Left lung (tissue), 14 donors: ENCODE results near the gene APOBEC3B. TPM values are rescaled to one million over a fixed set of nuclear protein-coding genes. Genes with fewer than 3 reads are reported as not detected.

Source experiments
- ATAC-seq: fragments of 200-7000 bp; cut with Tn5 transposase; one replicate; pipeline ENCODE4 v1.9.1; 2020; ENCODE audit warnings: moderate library complexity
- DNase-seq, 4 donors: peaks; one replicate each; pipeline ENCODE4 v3.0.0-alpha.2; 2013 to 2020
- H3K27ac ChIP-seq, 2 donors: fragments of 200-600 bp; sonication (generic) in 1 of 2; one replicate each; pipeline versions ENCODE4 v1.5.0 to v1.8.0; 2020 to 2021
- H3K27me3 ChIP-seq, 2 donors: fragments of 200-600 bp; sonication (generic) in 1 of 2; one replicate each; pipeline versions ENCODE4 v1.5.0 to v1.8.0; 2020 to 2021
- H3K36me3 ChIP-seq, 2 donors: fragments of 200-600 bp; sonication (generic) in 1 of 2; one replicate each; pipeline versions ENCODE4 v1.5.0 to v1.8.0; 2020 to 2021
- H3K4me1 ChIP-seq, 2 donors: fragments of 200-600 bp; one replicate each; pipeline ENCODE4 v1.8.0; 2021
- H3K4me3 ChIP-seq, 2 donors: fragments of 200-600 bp; sonication (generic) in 1 of 2; one replicate each; pipeline versions ENCODE4 v1.5.0 to v1.8.0; 2020 to 2021; ENCODE audit warnings: mild to moderate bottlenecking in 1 of 2
- H3K9me3 ChIP-seq, 2 donors: fragments of 200-600 bp; sonication (generic) in 1 of 2; one replicate each; pipeline versions ENCODE4 v1.5.0 to v1.8.0; 2020 to 2021
- CTCF ChIP-seq, 2 donors: fragments of 200-600 bp; sonication (generic) in 1 of 2; IDR thresholded peaks; one replicate each; pipeline versions ENCODE4 v1.5.0 to v1.8.0; 2021; ENCODE audit warnings: antibody characterized with exemption in 2 of 2
- intact Hi-C, 2 donors: fragments of 100-400 bp; cut with DNase I; formaldehyde crosslinking; loops; one replicate each; pipeline versions ENCODE4 v1.11.2 to v1.14.2; 2022
- long read RNA-seq, 12 donors: library from polyadenylated mRNA in 2 of 12; unstranded in 2 of 12; transcript quantifications; one replicate each; pipeline ENCODE4 v2.0.0 and lab custom pipeline, GENCODE V29; 2019 to 2026
- polyA plus RNA-seq, 6 donors: library from polyadenylated mRNA; unstranded; fragments of 120-200 nt; gene quantifications; one replicate each; pipeline ENCODE4 v1.2.1, GENCODE V29; 2013; ENCODE audit not compliant: insufficient read length in 6 of 6
- total RNA-seq, 2 donors: library from RNA; stranded (reverse); fragmentation: NEBNext Ultra II Directional; extraction: Animal tissue kit (Norgen Biotek cat#: 25700); gene quantifications; one replicate each; pipeline ENCODE4 v1.2.1, GENCODE V29; 2021
- donor health status: DM: no; HTN: yes; CAD: no.
- donor health status: DM: no; HTN: no; CAD: no.

Gene APOBEC3B
- total RNA-seq, result 1 to 10 TPM; 1.9 to 9.5 TPM
- 1 to 10 TPM; 3.0 to 9.8 (median 7.2) TPM for polyA plus RNA-seq
- long read RNA-seq, donor 1, transcript APOBEC3B-201 (8 exons, 1,533 nt), result major isoform, 8 of 17 reads
- long read RNA-seq, donor 1, partial matches to known transcripts, result 8 of 17 reads
- long read RNA-seq, donor 1, other reads (novel, unspliced or antisense), result 0 of 17 reads
- long read RNA-seq, donor 2, transcript APOBEC3B-201 (8 exons, 1,533 nt), result major isoform, 5 of 10 reads
- long read RNA-seq, donor 2, partial matches to known transcripts, result 5 of 10 reads
- long read RNA-seq, donor 2, other reads (novel, unspliced or antisense), result 0 of 10 reads
- long read RNA-seq, donor 3, partial matches to known transcripts, result 5 of 8 reads
- long read RNA-seq, donor 3, other reads (novel, unspliced or antisense), result 0 of 8 reads
- long read RNA-seq, donor 4, transcript APOBEC3B-201 (8 exons, 1,533 nt), result major isoform, 9 of 10 reads
- long read RNA-seq, donor 4, partial matches to known transcripts, result 1 of 10 reads
- long read RNA-seq, donor 4, other reads (novel, unspliced or antisense), result 0 of 10 reads
- long read RNA-seq, donor 5, partial matches to known transcripts, result 5 of 7 reads
- long read RNA-seq, donor 5, other reads (novel, unspliced or antisense), result 0 of 7 reads
- long read RNA-seq, donor 6, partial matches to known transcripts, result 0 of 3 reads
- long read RNA-seq, donor 6, other reads (novel, unspliced or antisense), result 0 of 3 reads
- long read RNA-seq, donor 7, partial matches to known transcripts, result 0 of 2 reads
- long read RNA-seq, donor 7, other reads (novel, unspliced or antisense), result 0 of 2 reads
- long read RNA-seq, donor 8, result 0 reads
- long read RNA-seq, donor 9, result 0 reads
- long read RNA-seq, donor 10, partial matches to known transcripts, result 1 of 1 reads
- long read RNA-seq, donor 10, other reads (novel, unspliced or antisense), result 0 of 1 reads
- long read RNA-seq, donor 11, result 0 reads
- long read RNA-seq, donor 12, partial matches to known transcripts, result 0 of 1 reads
- long read RNA-seq, donor 12, other reads (novel, unspliced or antisense), result 0 of 1 reads

GRCh38 chr22:38981992-38982927 is at the start of gene APOBEC3B:
TSS of gene APOBEC3B (plus strand) at chr22:38982347. CDS start at chr22:38982454, 107 bp downstream.
- H3K27me3 ChIP-seq, result no peaks in the 10 kb centered on the region
- no peaks in the 10 kb centered on the region for H3K9me3 ChIP-seq
- H3K36me3 ChIP-seq, result no peaks in the 10 kb centered on the region
- peaks cover 6 to 13% of the 10 kb centered on the region in 2 donors for H3K4me1 ChIP-seq
- peak within 1 kb of the TSS; percentile 19 to 29 for H3K4me3 ChIP-seq
- DNase-seq (peak; percentile 84 to 94 (median 89)), ATAC-seq (peak; percentile 94)
- TF ChIP-seq CTCF (IDR thresholded peaks at IDR 0.05), result no peak
- intact Hi-C loops, result no loop called here
- peak within 1 kb of the TSS; percentile 13 to 55 for H3K27ac ChIP-seq

GRCh38 chr22:38935023-38935422 is 47.1 kb upstream of the APOBEC3B start:
- ATAC-seq, result peak; percentile 93
- Histone ChIP-seq H3K27me3 (peaks cover 0 to 9% of the 10 kb centered on the region in 2 donors), H3K36me3 (no peaks in the 10 kb centered on the region), H3K9me3 (no peaks in the 10 kb centered on the region), H3K4me3 (no peak overlapping the region), H3K4me1 (no peaks in the 10 kb centered on the region), H3K27ac (no peak overlapping the region)
- intact Hi-C loops, result no loop called here
- no peak for TF ChIP-seq CTCF (IDR thresholded peaks at IDR 0.05)
- peak in 3 of 4 donors; percentile 68 to 93 (median 88) for DNase-seq

- intact Hi-C loops, result no loop called here
- H3K27me3 ChIP-seq, result peaks cover 0 to 9% of the 10 kb centered on the region in 2 donors
- H3K9me3 ChIP-seq, result no peaks in the 10 kb centered on the region
- H3K4me1 ChIP-seq, result peaks cover 0 to under 1% of the 10 kb centered on the region in 2 donors
- no peak overlapping the region for H3K4me3 ChIP-seq
- ATAC-seq, result no peak
- no peaks in the 10 kb centered on the region for H3K36me3 ChIP-seq
- no peak overlapping the region for H3K27ac ChIP-seq
- TF ChIP-seq CTCF (IDR thresholded peaks at IDR 0.05), result no peak
- no peak for DNase-seq
These were observed 46.5 kb upstream of the APOBEC3B start for GRCh38 chr22:38935616-38936015.

- Histone ChIP-seq H3K36me3 (no peaks in the 10 kb centered on the region), H3K27ac (no peak overlapping the region), H3K27me3 (peaks cover 0 to 9% of the 10 kb centered on the region in 2 donors), H3K9me3 (no peaks in the 10 kb centered on the region), H3K4me3 (no peak overlapping the region), H3K4me1 (peaks cover 0 to 10% of the 10 kb centered on the region in 2 donors)
- TF ChIP-seq CTCF (IDR thresholded peaks at IDR 0.05), result no peak
- DNase-seq (no peak), ATAC-seq (no peak)
- intact Hi-C loops, result no loop called here
These were observed 45.6 kb upstream of the APOBEC3B start for GRCh38 chr22:38936562-38936961.
